Coronary artery (tissue), 2 donors: Measurements from ENCODE around the gene SH2B3.
"Not testable (repeated sequence)": the region's sequence is repeated elsewhere in the genome, so short reads cannot be mapped to it uniquely, and the experiment has no call there.

Experiments used
- DNase-seq: peaks from one replicate; pipeline ENCODE4 v3.0.0-alpha.2; 2017; ENCODE audit warnings: low spot score
- H3K27ac ChIP-seq, 2 donors: fragments of 200-600 bp; sonication (generic); one replicate each; pipeline ENCODE4 v1.5.1; 2016 to 2019
- H3K4me3 ChIP-seq: fragments of 200-600 bp; sonication (generic); 2 replicates; pipeline ENCODE4 v1.5.1; 2016; ENCODE audit warnings: mild to moderate bottlenecking, moderate library complexity
- CTCF ChIP-seq: fragments of 200-600 bp; sonication (generic); IDR thresholded peaks from one replicate; pipeline ENCODE4 v1.5.1; 2019; ENCODE audit warnings: antibody characterized with exemption

Gene SH2B3

GRCh38 chr12:111455448-111456320, 50.0 kb downstream of the SH2B3 start:
- H3K27ac ChIP-seq, result peak overlapping the region in 1 of 2 donors; percentile 46
- H3K4me3 ChIP-seq, result no peak overlapping the region
- peak; percentile 22 for DNase-seq
- TF ChIP-seq CTCF, result no peak

- DNase-seq, result no peak
- no peak overlapping the region for H3K4me3 ChIP-seq
- no peak overlapping the region for H3K27ac ChIP-seq
- no peak for TF ChIP-seq CTCF
Observed at GRCh38 chr12:111457071-111457470, 51.3 kb downstream of the SH2B3 start.

GRCh38 chr12:111457577-111457976, 51.9 kb downstream of the SH2B3 start:
- Histone ChIP-seq H3K27ac (no peak overlapping the region), H3K4me3 (no peak overlapping the region)
- no peak for TF ChIP-seq CTCF
- no peak for DNase-seq

- Histone ChIP-seq H3K4me3 (no peak overlapping the region), H3K27ac (no peak overlapping the region)
- no peak for DNase-seq
Observed at GRCh38 chr12:111458546-111459172, 52.9 kb downstream of the SH2B3 start.

DNA sequence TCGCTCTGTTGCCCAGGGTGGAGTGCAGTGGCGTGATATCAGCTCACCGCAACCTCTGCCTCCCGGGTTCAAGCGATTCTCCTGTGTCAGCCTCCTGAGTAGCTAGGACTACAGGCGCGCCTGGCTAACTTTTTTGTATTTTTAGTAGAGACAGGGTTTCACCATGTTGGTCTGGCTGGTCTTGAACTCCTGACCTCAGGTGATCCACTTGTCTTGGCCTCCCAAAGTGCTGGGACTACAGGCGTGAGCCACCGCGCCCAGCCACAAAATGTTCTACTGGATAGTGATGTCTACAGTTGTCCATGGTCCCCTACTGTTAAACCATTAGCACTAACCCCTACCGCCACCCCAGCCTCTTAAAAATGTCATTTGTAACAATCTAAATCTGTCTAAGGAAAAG, 54.4 kb downstream of the SH2B3 start:
- H3K4me3 ChIP-seq, DNase-seq, H3K27ac ChIP-seq: not testable (repeated sequence)

More at GRCh38 chr12:111458546-111459172, 52.9 kb downstream of the SH2B3 start:
- no peak for TF ChIP-seq CTCF

DNA sequence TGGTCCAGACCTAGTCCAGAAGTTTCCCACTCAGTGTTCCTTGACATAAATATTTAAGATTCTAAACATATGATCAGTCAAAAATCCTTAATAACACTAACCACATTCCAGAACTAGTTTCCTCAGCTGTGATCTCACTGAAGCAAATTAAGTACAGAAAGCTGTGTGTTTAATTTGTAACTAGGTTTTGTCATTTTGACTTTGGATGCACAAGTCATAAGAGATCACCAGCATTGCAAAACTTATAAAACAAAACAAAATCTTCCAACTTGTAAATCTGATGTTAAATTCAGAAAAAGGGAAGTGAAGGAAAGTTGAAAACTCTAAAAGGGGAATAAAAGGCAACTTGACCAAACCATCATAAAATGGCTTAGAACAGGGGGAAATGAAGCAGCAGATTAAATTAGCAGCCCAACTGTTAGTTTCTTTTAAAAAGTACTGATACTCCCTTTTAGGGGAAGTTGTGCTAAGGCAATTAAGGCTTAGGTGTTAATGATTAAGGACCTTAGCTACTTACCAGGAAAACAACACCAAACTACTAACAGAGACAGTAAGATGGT, 56.6 kb downstream of the SH2B3 start:
- TF ChIP-seq CTCF, result no peak
- no peak overlapping the region for H3K27ac ChIP-seq
- H3K4me3 ChIP-seq, result no peak overlapping the region
- DNase-seq, result no peak

- DNase-seq, result no peak
- no peak for TF ChIP-seq CTCF
- Histone ChIP-seq H3K4me3 (no peak overlapping the region), H3K27ac (peak overlapping the region in 1 of 2 donors; percentile 53)
Observed at GRCh38 chr12:111467092-111467856, 61.6 kb downstream of the SH2B3 start.
